ENCODE results near the gene ACBD7.

The ACBD7 gene

GRCh38 chr10:15091418-15091817 is 2.8 kb upstream of the ACBD7 start:
- no peak for DNase-seq (ENCODE audit: low spot score)

DNA sequence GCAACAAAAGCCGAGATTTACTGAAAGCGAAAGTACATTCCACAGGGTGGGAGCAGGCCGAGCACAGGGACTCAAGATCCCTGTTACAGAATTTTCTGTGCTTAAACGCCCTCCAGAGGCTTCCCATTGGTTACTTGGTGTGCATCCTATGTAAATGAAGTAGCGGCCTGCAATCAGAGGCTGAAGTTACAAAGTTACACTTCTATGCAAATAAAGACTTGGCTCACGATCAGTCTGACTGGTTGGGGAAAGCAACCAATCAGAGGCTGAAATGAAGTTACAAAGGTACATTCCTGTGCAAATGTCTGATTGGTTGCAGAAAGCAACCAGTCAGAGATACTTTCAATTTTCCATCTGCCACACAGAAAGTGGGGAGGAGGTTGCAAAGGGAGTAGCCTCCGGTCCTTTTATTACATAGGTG is 4.1 kb downstream of the ACBD7 start:
- no peak for DNase-seq (ENCODE audit: low spot score)

DNA sequence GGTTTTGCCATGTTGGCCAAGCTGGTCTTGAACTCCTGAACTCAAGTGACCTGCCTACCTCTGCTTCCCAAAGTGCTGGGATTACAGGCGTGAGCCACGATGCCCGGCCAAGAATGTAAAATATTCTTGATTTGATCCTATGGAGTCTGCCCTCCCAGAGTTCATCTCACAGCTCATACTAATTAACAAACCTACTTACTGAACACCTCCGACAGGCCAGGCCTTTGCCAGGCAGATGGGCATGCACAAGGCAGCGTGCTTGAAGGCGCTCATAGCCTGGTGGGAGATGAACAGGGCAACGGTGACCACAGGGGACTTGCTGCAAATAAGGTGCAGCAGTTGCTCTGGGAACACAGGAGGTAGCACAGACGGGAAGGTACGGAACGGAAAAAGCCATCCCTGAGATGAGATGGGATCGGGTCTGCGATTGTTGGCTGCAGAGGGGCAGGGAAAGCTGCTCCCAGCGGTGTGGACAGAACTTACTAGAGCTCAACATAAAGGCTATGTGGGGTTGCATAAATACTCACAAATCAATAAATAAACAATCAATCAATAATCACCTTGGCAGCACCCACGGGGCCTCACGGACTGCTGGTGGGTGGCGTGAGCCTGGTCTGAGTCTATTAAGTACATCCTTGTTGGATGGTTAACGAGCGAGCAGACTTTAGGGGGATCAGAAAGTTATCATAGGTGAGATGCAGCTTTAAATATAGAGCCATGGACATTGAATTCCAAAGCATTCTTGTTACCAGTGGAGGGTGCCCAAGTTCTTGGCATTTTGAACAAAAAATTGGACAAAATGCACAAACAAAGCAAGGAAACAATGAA is 4.7 kb downstream of the ACBD7 start:
- no peak for DNase-seq (ENCODE audit: low spot score)

GRCh38 chr10:15075421-15075820 is 13.2 kb downstream of the ACBD7 start:
- DNase-seq (ENCODE audit: low spot score) = no peak

- no peak for DNase-seq (ENCODE audit: low spot score)
These were observed 16.2 kb downstream of the ACBD7 start for GRCh38 chr10:15072358-15072757.

DNA sequence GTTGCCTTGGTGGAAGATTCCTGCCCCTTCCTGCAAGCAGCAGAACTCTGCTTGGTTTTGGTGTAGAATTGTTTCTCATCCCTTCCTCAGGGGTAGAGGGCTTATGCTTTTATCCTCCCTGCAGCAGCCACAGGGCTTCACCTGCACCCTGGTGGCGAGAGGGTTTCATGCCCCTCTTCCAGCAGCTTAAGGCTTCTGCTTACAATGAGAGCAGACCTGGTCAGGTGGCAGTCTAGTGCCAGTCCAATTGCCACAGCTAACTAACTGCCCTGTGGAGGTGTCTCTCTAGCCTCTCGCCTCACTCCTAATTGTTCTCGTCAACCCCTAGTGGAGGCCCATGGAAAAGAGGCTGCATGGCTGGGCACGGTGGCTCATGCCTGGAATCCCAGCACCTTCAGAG is 19.3 kb downstream of the ACBD7 start:
- DNase-seq (ENCODE audit: low spot score) = no peak

- no peak for DNase-seq (ENCODE audit: low spot score)
These were observed 19.8 kb downstream of the ACBD7 start for GRCh38 chr10:15068802-15069201.

- no peak for DNase-seq (ENCODE audit: low spot score)
These were observed 21.4 kb downstream of the ACBD7 start for GRCh38 chr10:15067154-15067553.

GRCh38 chr10:15060638-15061037 is 27.9 kb downstream of the ACBD7 start:
- DNase-seq (ENCODE audit: low spot score) = no peak

DNA sequence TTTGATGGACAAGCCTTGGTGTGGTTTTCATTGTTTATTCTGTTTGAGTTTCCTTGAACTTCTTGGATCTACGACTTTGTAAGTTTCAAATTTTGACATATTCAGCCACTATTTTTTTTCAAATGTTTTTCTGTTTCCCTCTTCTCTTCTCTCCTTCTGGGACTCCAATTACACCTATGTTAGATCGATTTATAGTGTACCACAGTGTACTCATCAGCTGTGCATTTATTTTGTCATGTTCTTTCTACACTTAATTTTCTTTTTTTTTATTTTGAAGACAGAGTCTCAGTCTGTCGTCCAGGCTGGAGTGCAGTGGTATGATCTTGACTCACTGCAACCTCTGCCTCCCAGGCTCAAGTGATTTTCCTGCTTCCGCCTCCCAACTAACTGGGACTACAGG is 28.7 kb downstream of the ACBD7 start:
- no peak for DNase-seq (ENCODE audit: low spot score)

DNA sequence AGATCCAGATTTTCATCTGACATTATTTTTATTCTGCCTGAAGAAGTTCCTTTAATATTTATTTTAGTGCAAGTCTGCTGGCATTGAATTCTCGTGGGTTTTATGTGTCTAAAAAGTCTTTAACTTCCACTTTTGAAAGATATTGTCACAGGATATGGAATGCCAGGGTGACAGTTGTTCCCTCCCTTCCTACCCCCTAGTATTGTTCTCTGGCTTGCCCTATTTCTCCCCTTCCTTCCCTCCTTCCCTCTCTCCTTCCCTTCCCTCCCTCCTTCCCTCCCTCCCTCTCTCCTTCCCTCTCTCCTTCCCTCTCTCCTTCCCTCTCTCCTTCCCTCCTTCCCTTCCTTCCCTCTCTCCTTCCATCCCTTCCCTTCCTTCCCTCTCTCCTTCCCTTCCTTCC is 29.9 kb downstream of the ACBD7 start:
- DNase-seq (ENCODE audit: low spot score) = no peak

DNA sequence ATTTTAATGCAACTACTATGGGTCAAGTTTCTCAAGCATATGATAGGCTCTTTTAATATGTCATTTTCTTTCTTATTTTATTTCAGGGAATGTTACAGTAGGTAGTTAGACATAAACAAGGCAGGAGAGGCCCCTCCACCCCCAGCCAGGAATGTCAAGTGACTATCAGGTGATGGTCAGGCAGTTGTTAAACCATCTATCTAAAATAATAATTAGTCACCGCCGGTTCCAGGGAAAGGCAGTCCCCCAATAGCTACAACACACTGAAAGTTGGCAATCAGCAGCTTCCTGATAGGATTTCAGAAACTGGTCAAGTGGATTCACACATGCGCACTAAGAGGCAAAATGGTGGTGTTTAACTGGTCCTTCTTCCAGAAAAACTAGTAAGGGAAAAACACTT is 35.5 kb downstream of the ACBD7 start:
- no peak for DNase-seq (ENCODE audit: low spot score)

DNA sequence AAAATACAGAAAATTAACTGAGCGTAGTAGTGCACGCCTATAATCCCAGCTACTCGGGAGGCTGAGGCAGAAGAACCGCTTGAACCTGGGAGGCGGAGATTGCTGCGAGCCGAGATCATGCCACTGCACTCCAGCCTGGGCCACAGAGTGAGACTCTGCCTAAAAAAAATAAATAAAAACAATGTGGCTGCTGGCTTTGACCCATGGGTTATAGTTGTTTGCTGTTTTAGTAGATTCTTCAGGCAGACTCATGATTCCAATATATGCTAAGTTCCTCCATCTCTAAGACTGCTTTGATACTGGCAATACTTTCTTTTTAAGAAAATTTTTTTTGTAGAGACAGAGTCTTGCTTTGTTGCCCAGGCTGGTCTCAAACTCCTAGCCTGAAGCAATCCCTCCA is 36.5 kb downstream of the ACBD7 start:
- DNase-seq (ENCODE audit: low spot score) = no peak

DNA sequence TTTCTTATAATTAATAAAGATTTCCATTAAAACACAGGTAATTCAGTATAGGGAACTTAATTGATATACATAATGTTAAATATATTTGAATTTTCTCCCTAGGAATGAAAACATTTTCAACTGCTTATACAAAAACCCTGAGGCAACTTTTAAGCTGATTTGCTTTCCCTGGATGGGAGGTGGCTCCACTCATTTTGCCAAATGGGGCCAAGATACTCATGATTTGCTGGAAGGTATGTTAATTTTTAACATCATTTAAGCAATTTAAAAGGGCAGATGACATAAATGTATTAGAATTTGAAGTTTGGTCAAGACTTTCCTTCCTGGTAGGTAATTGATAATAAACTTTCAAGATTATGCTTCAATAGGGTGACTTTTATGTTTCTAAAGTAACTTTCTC is 39.0 kb downstream of the ACBD7 start:
- DNase-seq (ENCODE audit: low spot score) = no peak

DNA sequence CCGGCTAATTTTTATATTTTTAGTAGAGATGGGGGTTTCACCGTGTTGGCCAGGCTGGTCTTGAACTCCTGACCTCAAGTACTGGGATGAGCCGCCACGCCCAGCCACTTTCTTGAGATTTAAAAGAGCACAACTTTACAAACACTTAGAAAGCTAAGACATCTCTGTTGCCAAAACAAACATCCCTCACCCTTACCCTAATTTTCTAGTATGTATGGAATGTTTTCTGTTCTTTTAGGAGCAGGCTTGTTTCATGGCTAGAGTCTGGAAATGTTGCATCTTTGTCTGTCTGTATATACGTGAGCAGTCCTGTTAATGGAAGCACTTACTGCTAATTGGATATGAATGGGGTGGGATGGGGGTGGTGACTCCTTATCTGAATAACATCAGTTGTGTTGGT is 42.0 kb downstream of the ACBD7 start:
- DNase-seq (ENCODE audit: low spot score) = no peak

GRCh38 chr10:15045380-15045779 is 43.2 kb downstream of the ACBD7 start:
- no peak for DNase-seq (ENCODE audit: low spot score)

DNA sequence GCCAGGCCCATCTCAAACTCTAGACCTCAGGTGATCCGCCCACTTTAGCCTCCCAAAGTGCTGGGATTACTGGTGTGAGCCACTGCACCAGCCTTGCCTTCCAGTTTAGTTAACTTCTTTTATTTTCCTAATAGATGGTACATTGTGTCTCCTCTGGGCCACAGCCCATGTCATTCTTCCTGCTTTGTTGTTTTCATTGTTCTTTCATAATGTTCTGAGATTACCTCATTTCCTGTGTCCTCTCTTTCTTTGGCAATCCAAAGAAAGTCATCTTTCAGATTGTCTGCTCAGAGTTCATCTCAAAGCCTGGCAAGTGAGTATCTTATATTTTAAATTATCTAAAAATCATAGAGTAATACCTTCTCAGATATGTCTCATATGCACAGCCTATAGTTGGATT is 44.9 kb downstream of the ACBD7 start, which contains the start of gene OLAH:
TSS of gene OLAH (plus strand) at position 270 of the 400 bp plus-strand sequence. CDS start 3,346 bp downstream, outside the sequence.
- no peak for DNase-seq (ENCODE audit: low spot score)

- no peak for DNase-seq (ENCODE audit: low spot score)
These were observed 50.2 kb downstream of the ACBD7 start for GRCh38 chr10:15038416-15038815.

GRCh38 chr10:15037691-15038090 is 50.9 kb downstream of the ACBD7 start:
- DNase-seq (ENCODE audit: low spot score) = no peak

DNA sequence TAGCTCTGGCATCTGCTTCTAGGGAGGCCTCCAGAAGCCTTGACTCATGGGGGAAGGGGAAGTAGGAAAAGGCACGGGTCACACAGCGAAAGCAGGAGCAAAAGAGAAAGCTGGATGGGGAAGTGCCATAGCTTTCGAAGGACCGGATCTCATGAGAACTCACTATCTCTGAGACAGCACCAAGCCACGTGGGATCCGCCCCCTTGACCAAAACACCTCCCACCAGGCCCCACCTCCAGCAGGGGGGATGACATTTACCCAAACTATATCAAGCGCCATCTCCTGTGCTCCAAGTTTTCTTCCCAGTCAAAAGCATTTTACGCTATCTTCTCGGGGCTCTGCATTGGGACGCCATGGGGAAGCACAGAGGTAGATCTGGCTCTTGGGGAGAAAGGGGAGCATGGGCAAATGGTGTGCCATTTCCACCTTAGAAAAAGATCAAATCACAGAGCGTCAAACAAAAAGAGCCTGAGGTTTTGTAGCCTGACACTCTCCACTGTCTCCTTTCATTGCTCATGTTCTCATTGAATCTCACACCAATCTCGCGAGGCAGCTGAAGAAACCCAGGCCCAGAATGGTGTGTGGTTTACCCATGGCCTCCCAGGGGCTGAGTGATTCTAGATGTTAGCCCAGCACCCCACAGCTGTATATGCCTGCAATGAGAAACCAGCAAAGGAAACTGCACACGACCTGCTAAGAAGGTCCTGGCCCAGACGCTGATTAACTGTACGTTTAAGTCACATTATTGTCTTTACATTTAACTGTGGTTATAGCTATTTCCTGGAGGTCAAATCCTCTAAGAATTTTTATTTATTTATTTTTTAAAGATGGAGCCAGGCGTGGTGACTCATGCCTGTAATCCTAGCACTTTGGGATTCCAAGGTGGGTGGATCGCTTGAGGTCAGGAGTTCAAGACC is 52.9 kb downstream of the ACBD7 start:
- DNase-seq (ENCODE audit: low spot score) = no peak

DNA sequence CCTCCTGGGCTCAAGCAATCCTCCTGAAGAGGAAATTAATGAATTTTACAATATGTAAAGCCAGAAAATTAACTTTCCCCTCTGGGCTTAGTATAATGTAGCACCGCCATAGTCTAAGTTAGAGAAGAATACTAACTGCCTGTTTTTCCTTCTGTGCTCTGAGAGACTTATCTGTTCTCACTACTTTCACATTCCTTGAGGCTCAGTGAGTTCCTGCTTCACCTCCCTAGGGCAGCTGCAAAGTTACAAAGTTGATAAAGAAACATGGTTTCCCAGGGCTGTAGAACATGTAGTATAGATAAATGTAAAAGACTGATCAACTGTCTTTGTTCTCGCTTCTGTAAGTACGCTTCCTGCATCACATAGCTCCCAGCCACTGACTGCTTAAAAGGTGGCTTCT is 60.8 kb downstream of the ACBD7 start:
- DNase-seq (ENCODE audit: low spot score) = no peak

Data from hematopoietic multipotent progenitor cell treated with erythropoietin and hydrocortisone succinate and interleukin-3 and kit ligand, for 17 days (in vitro differentiated cells).